Putamen (tissue), 1 donor: Measurements from ENCODE around the gene JCHAIN.
A peak's percentile ranks its signal among the peaks of the same experiment; 100 is the strongest.
"Not testable (repeated sequence)": the region's sequence is repeated elsewhere in the genome, so short reads cannot be mapped to it uniquely, and the experiment has no call there.

ENCODE experiments used
- DNase-seq: peaks from one replicate; pipeline ENCODE4 v3.0.0-alpha.2; 2016; ENCODE audit warnings: low spot score

The JCHAIN gene

DNA sequence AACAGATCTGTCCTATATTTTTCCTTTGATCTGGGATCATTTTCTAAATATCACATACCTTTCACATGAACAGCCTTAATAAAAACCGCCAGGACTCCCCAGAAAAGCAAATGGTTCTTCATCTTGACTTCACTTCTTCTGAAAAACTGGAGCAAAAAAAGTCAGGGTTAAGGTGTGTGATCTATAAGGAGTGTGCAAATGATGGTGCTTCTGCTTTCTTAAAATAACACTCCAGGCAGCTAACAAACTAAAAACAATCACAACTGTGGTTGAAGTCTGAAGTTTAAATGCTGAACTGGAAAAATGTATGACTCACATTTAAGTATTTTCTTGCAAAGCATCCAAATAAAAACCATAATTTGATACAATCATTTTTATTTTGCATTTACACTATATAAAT is at the start of gene JCHAIN:
Gene JCHAIN (minus strand): TSS at position 140 of the 400 bp plus-strand sequence. CDS start 18 bp downstream, at position 122.
- no peak for DNase-seq

DNA sequence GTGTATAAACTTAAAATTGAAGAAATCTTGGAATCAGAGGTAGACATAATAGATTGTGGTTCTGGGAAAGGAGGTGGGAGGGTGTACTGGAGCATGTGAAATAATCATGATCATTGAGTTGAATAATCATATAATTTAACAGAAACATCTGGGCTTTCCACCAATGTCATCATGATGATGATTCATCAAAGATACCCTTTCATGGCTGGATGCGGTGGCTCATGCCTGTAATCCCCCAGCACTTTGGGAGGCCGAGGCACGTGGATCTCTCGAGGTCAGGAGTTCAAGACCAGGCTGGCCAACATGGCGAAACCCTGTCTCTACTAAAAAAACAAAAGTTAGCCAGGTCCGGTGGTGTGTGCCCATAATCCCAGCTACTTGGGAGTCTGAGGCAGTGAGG is 48.8 kb upstream of the JCHAIN start:
- no peak for DNase-seq

DNA sequence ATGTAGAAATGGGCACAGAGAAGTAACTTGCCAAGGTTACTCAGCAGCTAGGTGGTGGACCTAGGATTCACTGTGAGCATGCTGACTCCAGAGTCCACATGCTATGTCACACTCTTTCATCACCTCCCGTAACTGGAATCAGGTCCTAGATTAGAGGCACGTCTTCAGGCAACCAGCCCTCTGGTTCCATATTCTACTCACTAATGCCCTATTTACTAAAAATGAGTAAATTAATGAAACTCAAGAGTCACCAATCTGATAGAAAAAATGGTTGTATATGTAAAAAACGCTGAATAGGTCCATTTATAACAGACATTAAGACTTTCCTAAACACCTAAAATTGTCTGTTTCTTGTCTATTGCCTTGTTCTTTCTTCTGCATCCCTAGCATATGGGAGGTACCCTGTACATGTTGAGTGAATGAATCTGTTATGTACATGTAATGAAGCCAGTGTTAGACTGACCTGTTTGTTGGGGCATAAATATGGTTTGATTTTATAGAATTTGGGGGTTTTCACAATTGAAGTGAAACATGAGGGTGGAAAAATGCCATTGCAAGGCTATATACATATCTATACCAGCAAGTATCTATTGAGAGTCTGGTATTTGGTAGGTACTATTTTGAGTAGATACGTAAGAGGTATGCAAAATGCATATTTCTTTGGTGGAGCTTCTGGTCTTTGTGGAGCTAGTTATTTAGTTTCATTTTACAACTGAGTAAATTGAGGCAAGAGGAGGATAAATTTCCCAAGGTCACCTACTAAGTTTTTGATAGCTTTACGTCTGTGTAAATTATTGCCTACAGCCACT is 48.0 kb upstream of the JCHAIN start:
- no peak for DNase-seq

- no peak for DNase-seq
Observed at GRCh38 chr4:70713453-70714078, 47.3 kb upstream of the JCHAIN start.

- no peak for DNase-seq
Observed at GRCh38 chr4:70712604-70713452, 46.5 kb upstream of the JCHAIN start.

GRCh38 chr4:70712150-70712549 is 45.8 kb upstream of the JCHAIN start:
- DNase-seq, result no peak

DNA sequence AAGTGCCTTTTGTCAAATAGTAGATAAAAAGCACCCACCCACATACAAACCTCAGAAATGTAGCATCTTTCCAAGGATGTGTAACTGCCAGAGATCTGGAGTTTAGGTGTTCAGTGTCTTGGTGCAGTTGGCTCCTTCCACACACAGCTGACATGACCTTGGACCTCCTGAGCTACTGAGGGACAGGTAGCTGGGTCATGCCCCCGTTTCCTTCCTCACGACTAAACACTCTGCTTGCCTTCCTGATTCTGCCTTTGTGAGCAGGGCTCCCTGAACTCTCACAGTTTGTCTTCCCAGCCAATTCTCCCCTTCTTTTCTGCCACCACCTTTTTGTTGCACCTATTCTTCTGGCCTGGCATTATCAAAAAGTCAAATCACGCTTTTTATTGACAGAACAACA is 45.3 kb upstream of the JCHAIN start:
- DNase-seq, result no peak

DNA sequence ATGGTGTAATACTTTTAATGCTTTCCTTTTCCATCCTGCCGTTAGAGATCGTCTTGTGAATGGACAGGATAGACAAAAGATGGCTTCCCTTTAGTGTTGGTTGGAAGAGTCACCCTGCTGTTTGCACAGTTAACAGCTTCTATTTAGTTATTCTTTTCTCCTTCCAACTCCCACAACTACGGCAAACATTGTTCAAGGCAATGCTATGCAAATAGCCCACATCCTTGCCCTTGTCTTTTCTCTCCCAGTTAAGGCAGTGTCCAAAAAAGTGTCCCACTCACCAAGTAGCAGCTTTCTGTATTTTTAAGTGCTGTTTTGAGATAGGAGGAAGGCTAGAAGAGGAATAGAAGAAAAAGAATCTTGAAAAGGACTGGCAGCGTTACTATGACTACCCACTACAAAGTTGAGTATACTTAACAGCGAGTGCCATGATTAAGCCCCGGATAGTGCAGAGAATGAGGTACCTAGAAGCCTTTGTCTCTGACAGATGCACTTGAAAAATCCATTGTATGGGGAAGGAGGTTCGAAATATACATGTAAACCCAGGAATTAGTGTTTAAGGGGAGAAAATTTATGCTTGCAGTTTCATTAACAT is 43.4 kb upstream of the JCHAIN start:
- no peak for DNase-seq

GRCh38 chr4:70706516-70706915 is 40.2 kb upstream of the JCHAIN start:
- DNase-seq, result no peak

GRCh38 chr4:70706044-70706461 is 39.7 kb upstream of the JCHAIN start:
- no peak for DNase-seq

DNA sequence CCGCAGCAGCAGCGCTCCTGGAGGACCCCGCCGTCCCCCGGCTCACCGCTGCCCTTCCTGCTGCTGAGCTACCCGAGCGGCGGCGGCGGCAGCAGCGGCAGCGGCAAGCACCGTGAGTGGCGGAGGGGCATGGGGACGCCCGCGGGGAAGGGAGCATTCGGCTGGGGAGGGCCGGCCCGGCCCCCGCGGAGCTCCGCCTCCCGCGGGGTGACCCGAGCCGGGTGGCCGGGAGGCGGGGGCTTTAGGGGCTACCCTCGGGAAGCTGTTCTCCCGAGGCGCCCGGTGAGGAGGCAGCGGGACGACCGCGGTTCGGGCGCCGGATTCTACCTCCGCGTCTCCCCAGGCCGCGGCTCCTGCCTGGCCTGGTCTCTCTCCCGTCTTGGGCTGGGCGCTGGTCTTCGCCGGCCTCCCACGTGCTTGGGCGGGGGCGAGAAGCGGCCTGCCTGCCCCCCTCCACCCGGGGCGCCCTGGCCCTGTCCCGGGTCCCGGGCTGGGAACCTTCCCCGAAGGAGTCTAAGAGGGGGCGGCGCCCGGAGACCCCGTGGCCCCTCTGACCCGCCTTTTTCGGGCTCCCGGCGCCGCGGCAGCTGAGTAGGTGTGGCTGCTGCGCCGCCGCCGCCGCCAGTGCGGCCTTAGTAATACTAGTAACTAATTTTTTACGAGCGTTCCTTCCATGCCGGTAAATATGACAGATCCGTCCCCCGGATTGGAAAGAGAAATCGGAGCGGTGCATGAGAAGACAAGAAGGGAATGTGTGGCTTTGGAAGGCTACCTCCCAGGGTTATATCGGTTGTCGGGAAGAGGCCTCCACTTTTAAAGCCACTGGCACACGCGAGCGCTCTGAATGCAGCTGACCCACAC is 39.1 kb upstream of the JCHAIN start:
- DNase-seq, result peak; percentile 59

- no peak for DNase-seq
Observed at GRCh38 chr4:70704931-70705182, 38.5 kb upstream of the JCHAIN start.

DNA sequence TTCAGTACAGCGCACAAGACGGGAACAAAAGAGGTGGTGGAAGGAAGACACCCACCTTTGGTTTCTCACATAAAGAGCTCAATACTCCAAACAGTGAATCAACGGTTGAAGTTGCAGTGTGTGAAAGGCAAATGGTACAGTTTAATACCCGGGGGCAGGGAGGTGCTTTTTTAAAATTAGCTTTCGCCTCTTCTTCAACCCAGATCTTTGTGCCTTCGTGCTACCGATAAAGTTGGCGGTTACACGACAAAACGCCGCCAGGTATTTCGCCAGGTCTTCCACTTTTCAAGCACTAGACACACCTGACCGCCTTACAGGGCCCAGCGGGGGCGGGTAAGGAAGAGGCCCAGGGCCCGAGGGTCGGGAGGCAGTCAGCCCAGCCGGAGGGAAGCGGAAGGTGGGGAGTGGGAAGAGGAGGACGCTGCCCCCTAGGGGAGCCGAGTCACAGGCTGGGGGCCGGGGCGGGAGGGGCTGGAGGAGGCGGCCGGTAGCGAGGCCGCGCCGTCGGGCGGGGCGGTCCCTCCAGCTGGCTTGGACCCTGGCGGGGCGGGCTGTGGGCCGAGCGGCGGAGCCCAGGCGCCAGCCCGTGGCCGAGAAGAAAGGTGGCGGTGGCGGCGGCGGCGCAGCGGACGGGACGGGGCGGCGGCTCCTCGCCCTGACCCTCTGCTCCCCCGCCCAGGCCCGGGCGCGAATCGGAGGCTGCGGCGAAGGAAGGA is 38.1 kb upstream of the JCHAIN start:
- DNase-seq, result peak; percentile 78

- no peak for DNase-seq
Observed at GRCh38 chr4:70703619-70704214, 37.4 kb upstream of the JCHAIN start.

DNA sequence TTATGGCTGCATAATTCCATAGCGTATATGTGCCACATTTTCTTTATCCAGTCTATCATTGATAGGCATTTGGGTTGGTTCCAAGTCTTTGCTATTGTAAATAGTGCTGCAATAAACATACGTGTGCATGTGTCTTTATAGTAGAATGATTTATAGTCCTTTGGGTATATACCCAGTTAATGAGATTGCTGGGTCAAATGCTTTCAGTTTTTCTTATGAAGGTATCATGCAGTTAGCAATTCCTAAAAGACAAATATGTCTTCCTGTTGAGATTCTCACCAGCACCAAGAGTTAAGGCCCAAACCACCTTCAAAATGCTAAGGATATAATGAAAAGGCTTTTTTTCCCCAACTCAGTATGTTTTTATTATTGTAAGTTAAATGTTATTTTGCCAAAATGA is 36.3 kb upstream of the JCHAIN start:
- not testable (repeated sequence) for DNase-seq

GRCh38 chr4:70701271-70701670 is 35.0 kb upstream of the JCHAIN start:
- no peak for DNase-seq

DNA sequence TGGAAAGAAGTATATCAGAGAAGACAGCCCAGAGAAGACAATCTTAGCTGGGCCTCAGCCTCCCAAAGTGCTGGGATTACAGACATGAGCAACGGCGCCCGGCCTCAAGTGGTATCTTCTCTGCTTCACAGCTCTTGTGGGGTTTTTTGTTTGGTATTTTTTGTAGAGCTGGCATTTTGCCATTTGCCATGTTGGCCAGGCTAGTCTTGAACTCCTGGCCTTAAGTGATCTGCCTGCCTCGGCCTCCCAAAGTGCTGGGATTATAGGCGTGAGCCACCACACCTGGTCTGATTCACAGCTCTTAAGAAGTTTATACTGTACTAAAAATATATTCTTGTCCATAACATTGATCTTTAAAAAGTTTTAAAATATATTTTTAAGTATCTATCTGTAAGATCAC is 34.4 kb upstream of the JCHAIN start:
- no peak for DNase-seq

DNA sequence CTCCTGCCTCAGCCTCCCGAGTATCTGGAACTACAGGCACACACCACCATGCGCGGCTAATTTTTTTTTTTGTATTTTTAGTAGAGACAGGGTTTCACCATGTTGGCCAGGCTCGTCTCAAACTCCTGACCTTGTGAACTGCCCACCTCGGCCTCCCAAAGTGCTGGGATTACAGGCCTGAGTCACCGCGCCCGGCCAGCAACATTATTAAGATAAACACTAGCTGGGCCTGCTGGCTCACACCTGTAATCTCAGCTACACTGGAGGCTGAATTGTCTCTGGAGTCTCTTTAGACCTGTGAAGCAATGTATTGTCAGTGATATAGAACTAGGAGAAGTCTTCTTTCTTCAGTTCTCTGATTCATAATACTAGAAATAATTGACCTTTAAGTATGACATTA is 32.1 kb upstream of the JCHAIN start:
- DNase-seq, result not testable (repeated sequence)

- not testable (repeated sequence) for DNase-seq
Observed at GRCh38 chr4:70694633-70695032, 28.3 kb upstream of the JCHAIN start.

- DNase-seq, result no peak
Observed at GRCh38 chr4:70691661-70692060, 25.4 kb upstream of the JCHAIN start.
